ENCODE data around the gene PRDM16.

Gene PRDM16

GRCh38 chr1:3332043-3332442 lies 263.0 kb downstream of the PRDM16 start:
- no peak for DNase-seq

GRCh38 chr1:3332662-3333061 lies 263.7 kb downstream of the PRDM16 start:
- no peak for DNase-seq

- no peak for DNase-seq
These were observed 264.9 kb downstream of the PRDM16 start for GRCh38 chr1:3333903-3334302.

- DNase-seq, result no peak
These were observed 265.4 kb downstream of the PRDM16 start for GRCh38 chr1:3334366-3334765.

DNA sequence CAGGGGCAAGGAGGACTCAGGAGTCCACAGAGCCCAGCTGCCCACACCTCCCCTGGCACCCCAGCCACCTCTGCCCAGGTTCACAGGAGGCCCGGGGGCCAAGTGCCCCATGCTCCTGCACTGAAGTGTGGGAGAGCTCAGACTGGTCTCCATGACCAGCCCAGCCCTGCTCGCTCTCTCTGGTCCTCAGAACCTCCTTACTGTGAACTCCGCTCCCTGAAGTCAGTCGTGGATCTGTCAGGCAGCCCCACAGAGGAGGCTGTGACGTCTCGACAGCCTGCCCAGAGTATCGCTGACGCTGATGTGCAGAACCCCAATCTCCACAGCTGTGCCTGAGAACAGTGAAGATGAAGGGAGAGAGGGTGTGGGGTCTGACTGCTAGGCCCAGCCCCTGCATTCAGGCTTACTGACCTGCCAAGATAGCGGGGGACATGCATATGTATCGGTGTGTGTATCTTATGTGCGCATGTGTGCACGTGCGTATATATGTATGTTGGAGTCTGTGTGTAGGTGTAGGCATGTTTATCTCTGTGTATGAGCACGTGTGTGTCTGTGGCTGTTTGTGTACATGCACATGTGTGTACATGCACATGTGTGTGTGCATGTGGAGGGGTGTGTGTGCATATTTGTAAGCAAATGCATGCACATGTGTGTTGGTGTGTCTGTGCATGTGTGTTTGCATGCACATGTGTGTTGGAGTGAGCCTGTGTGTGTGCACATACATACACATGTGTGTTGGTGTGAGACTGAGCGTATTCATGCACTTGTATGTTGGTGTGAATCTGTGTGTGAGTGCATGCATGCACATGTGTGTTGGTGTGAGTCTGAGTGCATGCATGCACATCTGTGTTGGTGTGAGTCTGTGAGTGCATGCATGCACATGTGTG lies 267.0 kb downstream of the PRDM16 start:
- DNase-seq, result no peak

DNA sequence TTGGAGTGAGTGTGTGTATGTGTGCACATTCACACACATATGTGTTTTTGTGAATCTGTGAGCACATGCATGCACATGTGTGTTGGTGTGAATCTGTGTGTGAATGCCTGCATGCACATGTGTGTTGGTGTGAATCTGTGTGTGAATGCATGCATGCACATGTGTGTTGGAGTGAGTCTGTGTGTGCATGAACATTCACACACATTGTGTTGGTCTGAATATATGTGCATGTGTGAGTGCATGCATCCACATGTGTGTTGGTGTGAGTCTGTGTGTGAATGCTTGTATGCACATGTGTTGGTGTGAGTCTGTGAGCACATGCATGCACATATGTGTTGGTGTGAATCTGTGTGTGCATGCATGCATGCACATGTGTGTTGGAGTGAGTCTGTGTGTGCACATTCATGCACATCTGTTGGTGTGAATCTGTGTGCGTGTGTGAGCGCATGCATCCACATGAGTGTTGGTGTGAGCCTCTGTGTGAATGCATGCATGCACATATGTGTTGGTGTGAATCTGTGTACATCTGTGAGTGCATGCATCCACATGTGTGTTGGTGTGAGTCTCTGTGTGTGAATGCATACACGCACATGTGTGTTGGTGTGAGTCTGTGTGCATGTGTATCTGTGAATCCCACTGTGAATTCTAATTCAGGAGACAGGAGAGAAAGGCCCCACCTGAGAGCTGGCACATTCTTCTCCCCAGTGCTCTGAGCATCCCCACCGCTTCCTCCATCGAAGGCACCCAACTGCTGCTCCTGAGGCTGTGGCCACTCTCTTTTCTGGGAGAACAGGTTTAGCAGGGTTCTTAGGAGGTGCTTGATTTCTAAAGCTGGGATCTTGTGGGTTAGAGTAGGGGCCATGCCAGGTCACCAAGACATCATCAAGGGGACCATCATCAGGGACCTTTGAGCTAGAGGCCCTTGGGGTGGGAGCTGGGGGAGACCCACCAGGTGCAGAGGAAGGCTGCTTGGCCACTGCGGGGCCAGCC lies 267.9 kb downstream of the PRDM16 start:
- no peak for DNase-seq

- DNase-seq, result no peak
These were observed 269.1 kb downstream of the PRDM16 start for GRCh38 chr1:3337798-3338724.

GRCh38 chr1:3338725-3339070 lies 269.7 kb downstream of the PRDM16 start:
- DNase-seq, result no peak

GRCh38 chr1:3339856-3340255 lies 270.9 kb downstream of the PRDM16 start:
- DNase-seq, result no peak

DNA sequence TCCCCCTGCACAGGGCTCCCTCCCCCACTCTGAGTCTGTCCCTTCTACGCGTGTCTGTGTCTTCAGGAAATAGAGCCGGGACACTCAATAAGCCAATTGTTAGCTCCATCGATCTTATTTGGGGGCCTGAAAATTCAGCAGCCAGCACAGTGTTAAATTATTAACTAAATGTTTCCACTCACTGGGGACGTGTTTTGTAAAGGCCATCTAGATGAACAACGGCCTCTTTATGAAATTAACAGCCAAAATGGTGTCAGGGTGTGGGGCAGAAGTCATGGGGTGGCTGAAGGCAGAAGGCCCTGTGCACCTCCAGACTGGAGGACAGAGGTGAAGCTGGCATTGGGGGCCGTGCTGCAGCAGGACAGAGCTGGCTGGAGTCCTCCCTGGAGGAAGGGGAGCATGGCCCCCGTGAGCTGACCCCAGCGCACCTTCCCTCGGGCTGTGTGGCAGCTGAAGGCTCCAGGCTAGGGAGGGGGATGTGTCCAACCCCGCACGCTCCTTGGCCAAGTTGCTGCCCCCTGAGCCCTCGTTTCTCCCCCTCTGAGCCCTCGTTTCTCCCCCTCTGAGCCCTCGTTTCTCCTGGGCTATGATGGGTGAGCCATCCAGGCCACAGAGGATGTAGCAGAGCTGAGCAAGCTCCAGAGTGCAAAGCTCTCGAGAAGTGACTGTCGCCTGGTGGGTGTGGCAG lies 271.7 kb downstream of the PRDM16 start:
- DNase-seq, result no peak

DNA sequence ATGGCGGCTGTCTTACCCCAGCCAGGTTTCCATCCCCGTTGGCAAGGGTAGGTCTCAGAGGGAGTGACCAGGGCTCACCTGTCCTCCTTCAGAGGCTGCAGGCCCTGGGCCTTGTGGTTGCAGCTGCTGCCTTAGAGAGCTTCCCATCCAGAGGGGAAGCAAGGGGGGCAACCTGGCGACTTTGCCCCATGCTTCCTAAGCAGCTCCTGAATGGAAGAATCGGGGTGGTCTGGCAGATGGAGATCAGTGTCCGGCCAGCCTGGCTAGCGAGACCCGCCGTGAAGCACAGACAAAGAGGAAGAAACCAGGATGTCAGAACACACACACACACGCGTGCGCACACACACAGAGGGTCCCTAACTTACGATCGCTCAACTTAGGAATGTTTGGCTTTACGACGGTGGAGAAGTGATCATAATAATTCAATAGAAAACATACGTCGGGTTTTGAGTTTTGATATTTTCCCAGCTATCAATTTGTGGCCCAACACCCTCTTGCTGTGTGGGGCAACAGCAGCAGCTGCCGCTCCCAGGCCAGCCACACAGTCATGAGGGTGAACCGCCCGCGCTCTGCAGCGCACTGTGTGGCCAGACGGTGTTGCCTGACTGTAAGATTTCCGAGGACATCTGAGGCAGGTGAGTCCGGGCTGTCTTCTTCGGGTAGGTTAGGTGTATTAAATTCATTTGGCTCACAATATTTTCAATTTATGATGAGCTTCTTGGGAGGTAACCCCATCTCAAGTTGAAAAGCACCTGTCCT lies 272.4 kb downstream of the PRDM16 start:
- no peak for DNase-seq

DNA sequence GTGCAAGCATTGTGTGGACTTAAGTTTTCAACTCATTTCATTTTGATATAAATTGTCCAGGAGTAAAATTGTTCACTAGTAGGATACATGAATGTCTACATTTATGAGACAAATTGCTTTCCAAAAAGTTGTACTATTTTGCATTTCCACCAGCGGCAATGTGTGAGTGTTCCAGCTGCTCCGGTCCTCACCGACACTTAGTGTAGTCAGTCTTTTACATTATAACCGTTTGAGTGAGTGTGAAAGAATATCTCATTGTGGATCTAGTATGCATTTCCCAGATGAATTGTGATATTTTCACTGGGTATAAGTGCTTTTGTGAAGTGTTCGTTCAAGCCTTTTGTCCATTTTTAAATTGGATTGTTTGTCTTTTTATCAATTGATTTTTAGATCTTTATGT lies 274.0 kb downstream of the PRDM16 start:
- no peak for DNase-seq

DNA sequence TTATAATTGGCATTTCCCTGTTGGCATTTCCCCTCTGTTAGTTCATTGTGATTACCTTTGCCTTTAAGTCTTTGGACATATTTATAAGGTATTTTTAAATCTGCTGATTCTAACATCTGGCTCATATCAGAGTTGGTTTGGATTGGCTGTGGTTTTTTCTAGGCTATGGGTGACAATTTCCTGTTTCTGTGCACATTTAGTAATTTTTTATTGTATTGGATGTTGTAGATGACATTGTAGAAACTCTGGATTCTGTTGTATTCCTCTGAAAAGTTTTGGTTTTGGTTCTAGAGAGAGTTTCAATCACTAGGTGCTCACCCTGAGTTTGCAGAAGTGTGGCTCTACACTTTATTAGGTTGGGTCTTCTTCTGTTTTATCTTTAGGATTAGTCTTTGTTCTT lies 275.4 kb downstream of the PRDM16 start:
- no peak for DNase-seq

- DNase-seq, result no peak
These were observed 276.8 kb downstream of the PRDM16 start for GRCh38 chr1:3345792-3346191.

GRCh38 chr1:3346478-3346877 lies 277.5 kb downstream of the PRDM16 start:
- no peak for DNase-seq

- no peak for DNase-seq
These were observed 278.4 kb downstream of the PRDM16 start for GRCh38 chr1:3347257-3348020.

DNA sequence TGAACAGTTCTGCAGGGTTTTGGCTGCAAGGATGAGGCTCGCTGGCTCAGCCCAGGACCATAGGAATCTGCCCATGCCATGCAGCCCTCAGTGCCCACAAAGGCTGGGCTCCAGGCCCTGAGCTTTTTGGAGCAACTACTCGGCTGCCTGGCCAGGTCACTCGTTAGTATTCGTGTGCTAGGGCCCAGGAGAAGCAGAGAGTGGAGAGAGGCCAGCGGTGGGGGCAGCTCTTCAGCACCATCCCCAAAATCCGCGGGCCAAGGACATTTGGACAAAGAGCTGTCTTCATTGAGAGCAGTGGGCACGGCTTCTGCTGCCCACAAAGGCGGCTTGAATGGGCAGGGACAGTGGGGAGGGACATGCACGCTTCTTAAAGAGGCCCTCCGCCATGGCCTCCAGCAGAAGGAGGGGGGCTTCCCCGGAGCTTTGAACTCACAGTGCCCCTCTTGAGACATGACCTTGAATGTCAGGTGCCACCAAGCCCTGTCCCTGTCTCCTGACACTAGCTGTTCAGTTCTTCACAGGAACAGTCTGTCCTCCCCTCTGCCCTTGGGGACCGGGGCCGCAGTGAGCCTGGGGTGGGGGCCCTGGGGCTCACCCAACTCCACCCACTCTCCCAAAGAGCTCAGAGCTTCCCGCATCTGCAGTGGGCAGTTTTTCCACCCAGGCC lies 279.3 kb downstream of the PRDM16 start:
- DNase-seq, result no peak

- no peak for DNase-seq
These were observed 280.4 kb downstream of the PRDM16 start for GRCh38 chr1:3349161-3349967.

- no peak for DNase-seq
These were observed 280.9 kb downstream of the PRDM16 start for GRCh38 chr1:3349968-3350299.

Measured in CD4-positive, alpha-beta T cell treated with Interleukin-6 for 4 hours (primary cell).